Activated CD8-positive, alpha-beta memory T cell treated with anti-CD3 and anti-CD28 coated beads, Interleukin-2, amount 50 U/mL, for 24 hours (primary cell): ENCODE data around the gene CCND2.
"Not testable (repeated sequence)": the region's sequence is repeated elsewhere in the genome, so short reads cannot be mapped to it uniquely, and the experiment has no call there.

Experiments
- DNase-seq: peaks from one replicate; pipeline ENCODE4 v3.0.0-alpha.2; 2020; ENCODE audit errors: extremely low read depth

The CCND2 gene

GRCh38 chr12:4273652-4274395 is at the start of gene CCND2:
Gene CCND2, plus strand, starts transcription at chr12:4273762. Its CDS starts 279 bp downstream, at chr12:4274041.
- peak; percentile 52 for DNase-seq

DNA sequence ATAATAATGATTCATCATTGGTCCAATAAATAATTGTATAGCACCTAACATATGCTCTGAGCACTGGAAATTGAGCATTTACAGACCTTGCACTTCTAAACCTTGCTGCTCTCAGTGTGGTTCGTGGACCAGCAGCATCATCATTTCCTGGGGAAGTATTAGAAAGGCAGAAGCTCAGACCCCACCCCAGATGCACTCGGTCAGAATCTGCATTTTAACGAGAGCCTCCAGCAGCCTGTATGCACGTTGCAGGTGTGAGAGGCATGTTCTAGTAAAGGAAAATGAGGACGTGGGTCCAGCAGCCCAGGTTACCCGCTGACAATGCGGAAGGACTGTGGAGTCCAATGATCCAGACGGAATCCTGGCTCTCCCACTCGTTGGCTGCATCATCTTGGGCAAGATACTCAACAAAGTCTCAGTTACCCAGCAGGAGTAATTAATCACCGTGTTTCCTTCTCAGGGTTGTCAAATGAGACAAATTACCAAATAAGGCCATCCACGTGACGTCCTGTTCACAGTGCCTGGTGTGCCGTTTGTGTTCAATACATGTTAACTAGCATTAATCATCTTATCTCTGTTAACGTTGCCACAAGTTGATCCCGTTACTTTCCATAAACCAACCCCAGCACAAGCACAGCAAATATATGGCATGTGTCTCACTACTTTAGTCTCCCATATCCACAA is 49.2 kb upstream of the CCND2 start:
- no peak for DNase-seq

GRCh38 chr12:4225571-4225970 is 48.0 kb upstream of the CCND2 start:
- no peak for DNase-seq

DNA sequence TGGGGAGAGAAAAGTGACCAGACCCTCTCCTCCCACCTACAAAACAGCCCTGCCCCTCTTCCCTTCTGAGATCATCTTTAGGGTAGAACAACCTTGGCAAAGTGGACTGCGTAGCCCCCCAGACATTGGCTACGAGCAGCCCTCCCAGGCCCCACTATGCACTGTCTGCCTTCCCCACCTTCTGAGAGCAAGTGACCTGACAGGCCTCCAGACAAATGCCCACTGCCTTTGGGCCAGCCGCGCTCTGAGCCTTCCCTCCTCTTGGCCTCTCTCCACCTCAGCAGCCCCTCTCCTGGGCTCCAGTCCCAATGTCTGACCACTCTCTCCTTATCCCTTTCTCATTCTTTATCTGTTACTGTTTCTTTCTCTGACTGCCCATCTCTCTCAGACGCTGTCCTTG is 46.5 kb upstream of the CCND2 start:
- no peak for DNase-seq

GRCh38 chr12:4228122-4228580 is 45.4 kb upstream of the CCND2 start:
- DNase-seq, result no peak

DNA sequence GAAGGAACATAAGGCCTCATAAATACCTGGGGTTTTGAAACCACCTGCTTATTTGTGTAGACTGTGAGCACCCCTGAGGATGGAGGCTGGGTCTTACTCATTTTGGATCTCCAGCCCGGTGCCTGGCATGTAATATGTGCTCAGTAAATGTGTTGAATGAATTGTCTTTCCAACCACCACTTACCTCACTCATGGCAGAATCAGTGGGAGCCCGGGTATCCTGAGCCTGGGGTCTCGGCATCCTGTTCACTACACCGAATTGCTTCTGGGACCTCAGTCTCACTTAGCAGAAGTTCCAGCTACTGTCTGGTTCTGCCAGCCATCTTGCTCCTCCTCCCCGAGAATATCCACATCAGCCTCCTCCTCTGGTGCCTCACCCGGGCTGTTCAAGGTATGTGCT is 43.0 kb upstream of the CCND2 start:
- no peak for DNase-seq

DNA sequence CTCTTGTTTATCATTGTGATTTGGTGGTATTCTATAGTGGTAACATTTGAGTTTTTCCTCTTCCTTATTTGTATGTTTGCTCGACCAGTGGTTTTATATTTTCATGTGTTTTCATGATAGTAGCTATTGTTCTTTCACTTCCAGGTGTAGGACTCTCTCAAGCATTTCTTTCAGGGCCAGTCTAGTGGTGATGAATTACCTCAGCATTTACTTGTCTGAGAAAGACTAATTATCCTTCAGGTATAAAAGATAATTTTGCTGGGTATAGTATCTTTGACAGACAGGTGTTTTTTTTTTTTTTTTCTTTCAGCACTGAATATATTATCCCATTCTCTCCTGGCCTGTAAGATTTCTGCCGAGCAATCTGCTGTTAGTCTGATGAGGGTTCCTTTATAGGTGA is 35.0 kb upstream of the CCND2 start:
- no peak for DNase-seq

- no peak for DNase-seq
These were observed 33.8 kb upstream of the CCND2 start for GRCh38 chr12:4239746-4240145.

DNA sequence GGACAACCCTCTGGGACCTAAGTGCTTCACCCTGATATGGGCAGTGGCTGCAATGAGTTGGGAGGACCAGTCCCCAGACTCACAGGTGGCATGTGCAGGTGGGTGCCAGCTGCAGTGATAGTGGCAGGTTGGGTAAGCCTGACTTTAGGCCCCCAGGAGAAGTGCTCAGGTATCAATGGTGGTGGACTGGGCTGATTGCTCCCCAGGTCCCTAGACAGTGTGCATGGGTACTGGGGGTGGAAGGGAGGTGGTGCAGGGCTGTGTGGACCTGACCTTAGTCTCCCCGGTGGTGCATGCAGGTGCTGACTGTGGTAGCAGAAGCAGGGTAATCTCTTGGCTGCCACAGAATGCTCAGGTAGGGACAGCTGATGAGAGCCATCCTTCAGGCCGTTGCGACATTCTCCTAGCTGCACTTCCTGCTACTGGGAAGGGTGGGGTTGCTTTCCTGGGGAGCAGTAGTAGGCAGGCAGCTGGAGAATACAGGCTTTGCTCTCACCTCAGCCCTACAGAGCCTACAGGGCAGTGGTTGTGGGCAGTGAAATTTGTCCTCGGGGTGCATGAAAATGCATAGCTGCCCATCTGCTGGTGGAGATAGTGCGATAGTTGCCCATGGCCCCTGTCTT is 33.3 kb upstream of the CCND2 start:
- DNase-seq, result no peak

DNA sequence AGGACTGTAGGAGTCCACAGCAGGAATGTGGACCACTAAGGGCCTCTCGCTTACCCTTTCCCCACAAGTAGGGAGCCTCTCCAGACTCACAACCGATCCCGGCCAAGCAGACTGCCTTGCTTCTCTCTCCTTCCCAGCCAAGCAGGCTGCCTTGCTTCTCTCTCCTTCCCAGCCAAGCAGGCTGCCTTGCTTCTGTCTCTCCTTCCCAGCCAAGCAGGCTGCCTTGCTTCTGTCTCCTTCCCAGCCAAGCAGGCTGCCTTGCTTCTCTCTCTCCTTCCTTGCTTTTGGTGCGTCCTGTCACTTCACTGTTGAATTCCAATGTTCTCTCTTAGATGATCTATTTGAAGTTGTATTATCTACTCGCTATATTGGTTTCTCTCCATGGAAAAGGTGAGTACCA is 32.6 kb upstream of the CCND2 start:
- DNase-seq, result no peak

- DNase-seq, result no peak
These were observed 32.0 kb upstream of the CCND2 start for GRCh38 chr12:4241592-4241991.

GRCh38 chr12:4242595-4242994 is 31.0 kb upstream of the CCND2 start:
- no peak for DNase-seq

DNA sequence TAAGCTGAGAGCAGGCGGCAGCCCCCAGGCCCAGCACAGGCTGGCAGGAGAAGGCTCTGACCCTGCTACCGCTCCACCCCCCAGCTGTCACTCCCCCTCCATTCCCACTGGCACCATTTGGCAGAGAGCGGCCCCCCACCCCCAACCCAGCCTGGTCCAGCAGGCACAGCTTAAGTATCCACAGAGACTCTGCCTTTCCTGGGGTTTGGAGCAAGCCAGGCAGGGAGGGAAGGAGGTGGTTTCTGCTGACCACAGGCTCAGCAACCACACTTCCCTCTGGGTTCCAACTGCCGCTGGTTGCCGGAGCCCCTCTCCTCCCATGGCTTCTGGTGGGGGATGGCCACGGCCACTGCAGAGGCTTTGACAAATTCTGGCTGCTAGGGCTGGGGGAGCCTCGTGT is 30.5 kb upstream of the CCND2 start:
- no peak for DNase-seq

DNA sequence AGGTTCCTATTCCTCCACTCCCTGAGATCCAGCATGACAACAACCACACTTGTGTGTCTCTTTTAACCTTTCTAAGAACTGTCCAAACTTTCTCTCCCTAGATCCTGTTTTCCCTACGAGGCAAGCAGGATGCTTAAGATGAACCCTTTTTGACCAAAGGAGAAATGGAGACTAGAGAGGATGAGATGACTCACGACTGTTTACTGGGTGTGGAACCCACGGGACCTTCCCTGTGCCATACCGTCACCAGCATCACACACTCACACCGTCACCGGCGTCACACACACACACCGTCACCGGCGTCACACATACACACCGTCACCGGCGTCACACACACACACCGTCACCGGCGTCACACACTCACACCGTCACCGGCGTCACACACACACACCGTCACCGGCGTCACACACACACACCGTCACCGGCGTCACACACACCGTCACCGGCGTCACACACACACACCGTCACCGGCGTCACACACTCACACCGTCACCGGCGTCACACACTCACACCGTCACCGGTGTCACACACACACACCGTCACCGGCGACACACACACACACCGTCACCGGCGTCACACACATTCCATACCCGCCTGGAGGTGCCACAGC is 30.0 kb upstream of the CCND2 start:
- DNase-seq, result not testable (repeated sequence)

GRCh38 chr12:4244868-4245267 is 28.7 kb upstream of the CCND2 start:
- no peak for DNase-seq

- no peak for DNase-seq
These were observed 28.1 kb upstream of the CCND2 start for GRCh38 chr12:4245446-4245845.

GRCh38 chr12:4246116-4246515 is 27.4 kb upstream of the CCND2 start:
- DNase-seq, result no peak

- DNase-seq, result no peak
These were observed 22.9 kb upstream of the CCND2 start for GRCh38 chr12:4250691-4251090.

GRCh38 chr12:4251216-4251891 is 22.2 kb upstream of the CCND2 start:
- no peak for DNase-seq

DNA sequence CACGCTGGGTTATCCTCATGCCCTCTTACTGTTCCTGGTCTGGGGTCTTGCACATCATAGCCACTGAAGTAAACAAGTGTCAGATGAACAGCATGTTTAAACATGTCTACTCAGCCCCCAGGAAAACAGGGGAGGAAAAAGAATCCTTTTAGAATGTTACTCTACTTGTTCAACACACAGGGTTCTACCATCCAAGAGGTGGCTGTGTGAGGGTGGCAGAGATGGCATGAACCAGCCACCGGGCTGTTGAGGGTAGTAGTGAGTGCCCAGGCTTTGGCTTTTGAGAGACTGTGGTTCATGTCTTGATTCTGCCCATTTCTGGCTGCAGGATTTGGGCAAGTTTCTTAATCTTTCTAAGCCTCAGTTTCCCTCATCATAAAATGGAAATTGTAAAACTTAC is 21.6 kb upstream of the CCND2 start:
- no peak for DNase-seq

DNA sequence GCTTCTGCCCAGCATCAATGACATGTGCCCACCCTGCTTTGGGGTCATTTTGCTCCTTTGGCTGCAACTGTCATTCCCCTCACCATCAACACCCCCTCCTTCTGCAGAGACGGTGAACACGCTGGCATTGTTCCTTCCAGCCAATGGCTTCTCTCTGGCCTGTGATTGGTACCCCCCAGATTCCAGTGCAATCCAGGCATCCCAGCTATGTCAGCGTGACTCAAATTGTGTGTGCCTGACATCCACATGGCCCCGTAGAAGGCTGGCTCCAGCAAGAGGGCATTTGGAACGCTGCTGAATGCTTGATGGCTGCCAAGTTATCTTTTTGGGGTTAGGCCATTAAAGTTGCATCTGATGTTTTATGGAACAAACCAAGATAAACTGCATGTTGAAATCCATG is 21.0 kb upstream of the CCND2 start:
- no peak for DNase-seq
